Measurements from ENCODE around the gene POLE4.

POLE4 gene

GRCh38 chr2:74939919-74940812, 18.3 kb upstream of the POLE4 start:
- DNase-seq (ENCODE audit: low read depth): no peak
- H3K4me3 ChIP-seq (ENCODE audit: low read length): no peak overlapping the region
- no peak for TF ChIP-seq CTCF (conservative IDR thresholded peaks at IDR 0.05; ENCODE audit: low read depth, low read length)

GRCh38 chr2:74941284-74941683, 17.2 kb upstream of the POLE4 start:
- TF ChIP-seq CTCF (conservative IDR thresholded peaks at IDR 0.05; ENCODE audit: low read depth, low read length): no peak
- H3K4me3 ChIP-seq (ENCODE audit: low read length): no peak overlapping the region
- no peak for DNase-seq (ENCODE audit: low read depth)

- H3K4me3 ChIP-seq (ENCODE audit: low read length): no peak overlapping the region
- no peak for DNase-seq (ENCODE audit: low read depth)
- TF ChIP-seq CTCF (conservative IDR thresholded peaks at IDR 0.05; ENCODE audit: low read depth, low read length): no peak
Observed at GRCh38 chr2:74942263-74942662, 16.2 kb upstream of the POLE4 start.

- no peak overlapping the region for H3K4me3 ChIP-seq (ENCODE audit: low read length)
- DNase-seq (ENCODE audit: low read depth): no peak
- no peak for TF ChIP-seq CTCF (conservative IDR thresholded peaks at IDR 0.05; ENCODE audit: low read depth, low read length)
Observed at GRCh38 chr2:74944987-74945787, 13.3 kb upstream of the POLE4 start.

GRCh38 chr2:74945788-74946331, 12.6 kb upstream of the POLE4 start:
- TF ChIP-seq CTCF (conservative IDR thresholded peaks at IDR 0.05; ENCODE audit: low read depth, low read length): no peak
- no peak overlapping the region for H3K4me3 ChIP-seq (ENCODE audit: low read length)
- DNase-seq (ENCODE audit: low read depth): no peak

GRCh38 chr2:74947703-74948102, 10.7 kb upstream of the POLE4 start:
- DNase-seq (ENCODE audit: low read depth): no peak
- H3K4me3 ChIP-seq (ENCODE audit: low read length): no peak overlapping the region
- no peak for TF ChIP-seq CTCF (conservative IDR thresholded peaks at IDR 0.05; ENCODE audit: low read depth, low read length)

Data from retinal pigment epithelial cell (primary cell).